Measurements from ENCODE around the gene PATJ.
"Not testable (repeated sequence)": the region's sequence is repeated elsewhere in the genome, so short reads cannot be mapped to it uniquely, and the experiment has no call there.

Gene PATJ

GRCh38 chr1:61869691-61870109 is 127.4 kb downstream of the PATJ start:
- H3K4ac ChIP-seq (ENCODE audit: low read depth, low read length) = no peak overlapping the region
- H3K18ac ChIP-seq (ENCODE audit: low read length) = no peak overlapping the region
- no peak overlapping the region for H2AK5ac ChIP-seq (ENCODE audit: low read length)
- H3K23ac ChIP-seq (ENCODE audit: low read length) = no peak overlapping the region
- no peaks in the 10 kb centered on the region for H3K79me2 ChIP-seq (ENCODE audit: control insufficient read depth, insufficient read depth, low read length)
- no peak overlapping the region for H2BK120ac ChIP-seq (ENCODE audit: low read depth, low read length)
- no peak overlapping the region for H3K4me2 ChIP-seq (ENCODE audit: low read length)
- H3K27ac ChIP-seq (ENCODE audit: low read depth, low read length) = no peak overlapping the region
- H3K79me1 ChIP-seq (ENCODE audit: low read length) = no peaks in the 10 kb centered on the region
- DNase-seq = no peak
- no peak overlapping the region for H3K4me3 ChIP-seq (ENCODE audit: low read length)
- H2BK5ac ChIP-seq (ENCODE audit: low read length) = no peak overlapping the region
- no peak overlapping the region for H2BK15ac ChIP-seq (replicated peaks; ENCODE audit: low read depth)
- no peak overlapping the region for H3K56ac ChIP-seq (ENCODE audit: low read length)
- no peaks in the 10 kb centered on the region for H3K36me3 ChIP-seq (ENCODE audit: control insufficient read depth, insufficient read depth, low read length)
- H4K5ac ChIP-seq (ENCODE audit: low read length) = no peak overlapping the region
- H4K8ac ChIP-seq (ENCODE audit: low read depth, low read length) = no peak overlapping the region
- H3K27me3 ChIP-seq (ENCODE audit: insufficient read depth, low read length, poor library complexity) = no peaks in the 10 kb centered on the region
- WGBS (ENCODE audit: extremely low coverage, insufficient coverage, low lambda C conversion rate) = no CpG with 5 or more reads among the region's 14 CpGs
- no peaks in the 10 kb centered on the region for H3K4me1 ChIP-seq (ENCODE audit: control insufficient read depth, low read depth, low read length)
- H3K9ac ChIP-seq (ENCODE audit: low read length) = no peak overlapping the region

- Histone ChIP-seq H3K9ac (ENCODE audit: low read length) (no peak overlapping the region), H3K4me1 (ENCODE audit: control insufficient read depth, low read depth, low read length) (no peaks in the 10 kb centered on the region), H3K27me3 (ENCODE audit: insufficient read depth, low read length, poor library complexity) (no peaks in the 10 kb centered on the region), H3K4ac (ENCODE audit: low read depth, low read length) (no peak overlapping the region), H3K23ac (ENCODE audit: low read length) (no peak overlapping the region), H3K79me2 (ENCODE audit: control insufficient read depth, insufficient read depth, low read length) (no peaks in the 10 kb centered on the region), H3K4me2 (ENCODE audit: low read length) (no peak overlapping the region), H2AK5ac (ENCODE audit: low read length) (no peak overlapping the region), H2BK15ac (replicated peaks; ENCODE audit: low read depth) (no peak overlapping the region), H4K8ac (ENCODE audit: low read depth, low read length) (no peak overlapping the region), H3K36me3 (ENCODE audit: control insufficient read depth, insufficient read depth, low read length) (no peaks in the 10 kb centered on the region), H3K18ac (ENCODE audit: low read length) (peak overlapping the region; percentile 75), H2BK120ac (ENCODE audit: low read depth, low read length) (no peak overlapping the region), H4K5ac (ENCODE audit: low read length) (no peak overlapping the region), H3K56ac (ENCODE audit: low read length) (no peak overlapping the region), H3K79me1 (ENCODE audit: low read length) (no peaks in the 10 kb centered on the region), H2BK5ac (ENCODE audit: low read length) (no peak overlapping the region), H3K4me3 (ENCODE audit: low read length) (no peak overlapping the region), H3K27ac (ENCODE audit: low read depth, low read length) (no peak overlapping the region)
- WGBS (ENCODE audit: extremely low coverage, insufficient coverage, low lambda C conversion rate) = no CpG with 5 or more reads among the region's 3 CpGs
- DNase-seq = peak; percentile 87
These were observed 129.9 kb downstream of the PATJ start for GRCh38 chr1:61872206-61872605.

- Histone ChIP-seq H3K4me2 (ENCODE audit: low read length) (no peak overlapping the region), H3K18ac (ENCODE audit: low read length) (peak overlapping the region; percentile 77), H3K56ac (ENCODE audit: low read length) (no peak overlapping the region), H3K27me3 (ENCODE audit: insufficient read depth, low read length, poor library complexity) (no peaks in the 10 kb centered on the region), H2BK5ac (ENCODE audit: low read length) (no peak overlapping the region), H3K4me1 (ENCODE audit: control insufficient read depth, low read depth, low read length) (no peaks in the 10 kb centered on the region), H3K79me2 (ENCODE audit: control insufficient read depth, insufficient read depth, low read length) (no peaks in the 10 kb centered on the region), H3K4me3 (ENCODE audit: low read length) (no peak overlapping the region), H2BK15ac (replicated peaks; ENCODE audit: low read depth) (peak overlapping the region; percentile 80), H4K8ac (ENCODE audit: low read depth, low read length) (no peak overlapping the region), H2BK120ac (ENCODE audit: low read depth, low read length) (no peak overlapping the region), H3K79me1 (ENCODE audit: low read length) (no peaks in the 10 kb centered on the region), H3K36me3 (ENCODE audit: control insufficient read depth, insufficient read depth, low read length) (no peaks in the 10 kb centered on the region), H2AK5ac (ENCODE audit: low read length) (no peak overlapping the region), H3K9ac (ENCODE audit: low read length) (no peak overlapping the region), H3K4ac (ENCODE audit: low read depth, low read length) (no peak overlapping the region), H3K27ac (ENCODE audit: low read depth, low read length) (no peak overlapping the region), H3K23ac (ENCODE audit: low read length) (no peak overlapping the region), H4K5ac (ENCODE audit: low read length) (no peak overlapping the region)
- WGBS (ENCODE audit: extremely low coverage, insufficient coverage, low lambda C conversion rate) = no CpG with 5 or more reads among the region's 2 CpGs
- peak; percentile 44 for DNase-seq
These were observed 131.3 kb downstream of the PATJ start for GRCh38 chr1:61873581-61873980.

GRCh38 chr1:61873994-61874393 is 131.7 kb downstream of the PATJ start:
- H3K4ac ChIP-seq (ENCODE audit: low read depth, low read length) = no peak overlapping the region
- no peak overlapping the region for H3K4me3 ChIP-seq (ENCODE audit: low read length)
- no peaks in the 10 kb centered on the region for H3K79me1 ChIP-seq (ENCODE audit: low read length)
- no peaks in the 10 kb centered on the region for H3K27me3 ChIP-seq (ENCODE audit: insufficient read depth, low read length, poor library complexity)
- H3K9ac ChIP-seq (ENCODE audit: low read length) = no peak overlapping the region
- no peak overlapping the region for H3K23ac ChIP-seq (ENCODE audit: low read length)
- H2BK120ac ChIP-seq (ENCODE audit: low read depth, low read length) = no peak overlapping the region
- peak overlapping the region; percentile 77 for H3K18ac ChIP-seq (ENCODE audit: low read length)
- H2BK15ac ChIP-seq (replicated peaks; ENCODE audit: low read depth) = peak overlapping the region; percentile 80
- H3K27ac ChIP-seq (ENCODE audit: low read depth, low read length) = no peak overlapping the region
- H4K5ac ChIP-seq (ENCODE audit: low read length) = no peak overlapping the region
- no peak overlapping the region for H3K4me2 ChIP-seq (ENCODE audit: low read length)
- no peak overlapping the region for H2BK5ac ChIP-seq (ENCODE audit: low read length)
- no peaks in the 10 kb centered on the region for H3K4me1 ChIP-seq (ENCODE audit: control insufficient read depth, low read depth, low read length)
- no peak for DNase-seq
- WGBS (ENCODE audit: extremely low coverage, insufficient coverage, low lambda C conversion rate) = no CpG with 5 or more reads among the region's 1 CpG
- no peaks in the 10 kb centered on the region for H3K79me2 ChIP-seq (ENCODE audit: control insufficient read depth, insufficient read depth, low read length)
- no peaks in the 10 kb centered on the region for H3K36me3 ChIP-seq (ENCODE audit: control insufficient read depth, insufficient read depth, low read length)
- no peak overlapping the region for H3K56ac ChIP-seq (ENCODE audit: low read length)
- no peak overlapping the region for H4K8ac ChIP-seq (ENCODE audit: low read depth, low read length)
- H2AK5ac ChIP-seq (ENCODE audit: low read length) = no peak overlapping the region

- no peak overlapping the region for H4K5ac ChIP-seq (ENCODE audit: low read length)
- H3K36me3 ChIP-seq (ENCODE audit: control insufficient read depth, insufficient read depth, low read length) = no peaks in the 10 kb centered on the region
- DNase-seq = no peak
- no peak overlapping the region for H3K56ac ChIP-seq (ENCODE audit: low read length)
- no peak overlapping the region for H3K4me2 ChIP-seq (ENCODE audit: low read length)
- H3K23ac ChIP-seq (ENCODE audit: low read length) = no peak overlapping the region
- no peak overlapping the region for H3K4me3 ChIP-seq (ENCODE audit: low read length)
- no peak overlapping the region for H2BK15ac ChIP-seq (replicated peaks; ENCODE audit: low read depth)
- H3K4me1 ChIP-seq (ENCODE audit: control insufficient read depth, low read depth, low read length) = no peaks in the 10 kb centered on the region
- no peak overlapping the region for H4K8ac ChIP-seq (ENCODE audit: low read depth, low read length)
- H3K4ac ChIP-seq (ENCODE audit: low read depth, low read length) = no peak overlapping the region
- H2BK120ac ChIP-seq (ENCODE audit: low read depth, low read length) = no peak overlapping the region
- H3K18ac ChIP-seq (ENCODE audit: low read length) = no peak overlapping the region
- H3K27me3 ChIP-seq (ENCODE audit: insufficient read depth, low read length, poor library complexity) = no peaks in the 10 kb centered on the region
- H2AK5ac ChIP-seq (ENCODE audit: low read length) = no peak overlapping the region
- no peaks in the 10 kb centered on the region for H3K79me1 ChIP-seq (ENCODE audit: low read length)
- no peak overlapping the region for H2BK5ac ChIP-seq (ENCODE audit: low read length)
- no peak overlapping the region for H3K27ac ChIP-seq (ENCODE audit: low read depth, low read length)
- H3K79me2 ChIP-seq (ENCODE audit: control insufficient read depth, insufficient read depth, low read length) = no peaks in the 10 kb centered on the region
- no CpG with 5 or more reads among the region's 2 CpGs for WGBS (ENCODE audit: extremely low coverage, insufficient coverage, low lambda C conversion rate)
- H3K9ac ChIP-seq (ENCODE audit: low read length) = no peak overlapping the region
These were observed 132.9 kb downstream of the PATJ start for GRCh38 chr1:61875198-61875597.

- not testable (repeated sequence) for H3K9ac ChIP-seq (ENCODE audit: low read length); H2BK5ac ChIP-seq (ENCODE audit: low read length); H2AK5ac ChIP-seq (ENCODE audit: low read length); H3K79me2 ChIP-seq (ENCODE audit: control insufficient read depth, insufficient read depth, low read length); H2BK120ac ChIP-seq (ENCODE audit: low read depth, low read length); H3K18ac ChIP-seq (ENCODE audit: low read length); H3K4ac ChIP-seq (ENCODE audit: low read depth, low read length); H3K4me1 ChIP-seq (ENCODE audit: control insufficient read depth, low read depth, low read length); H3K27ac ChIP-seq (ENCODE audit: low read depth, low read length); H2BK15ac ChIP-seq (replicated peaks; ENCODE audit: low read depth); DNase-seq; H3K4me2 ChIP-seq (ENCODE audit: low read length); H3K56ac ChIP-seq (ENCODE audit: low read length); H4K8ac ChIP-seq (ENCODE audit: low read depth, low read length); H3K36me3 ChIP-seq (ENCODE audit: control insufficient read depth, insufficient read depth, low read length); H3K79me1 ChIP-seq (ENCODE audit: low read length); H3K23ac ChIP-seq (ENCODE audit: low read length); H3K4me3 ChIP-seq (ENCODE audit: low read length); H3K27me3 ChIP-seq (ENCODE audit: insufficient read depth, low read length, poor library complexity); H4K5ac ChIP-seq (ENCODE audit: low read length)
- no CpG with 5 or more reads among the region's 5 CpGs for WGBS (ENCODE audit: extremely low coverage, insufficient coverage, low lambda C conversion rate)
These were observed 137.7 kb downstream of the PATJ start for GRCh38 chr1:61879887-61880474.
